Ishikawa (cell line): ENCODE results near the gene LEMD2.

Experiments used
- CEBPB ChIP-seq: IDR thresholded peaks from 2 replicates; pipeline ENCODE4 v1.6.1; 2012
- CREB1 ChIP-seq: IDR thresholded peaks from 2 replicates; pipeline ENCODE4 v1.6.1; 2012; ENCODE audit warnings: low read depth
- EGR1 ChIP-seq: IDR thresholded peaks from 2 replicates; pipeline ENCODE4 v1.6.1; 2012
- EP300 ChIP-seq: IDR thresholded peaks from 2 replicates; pipeline ENCODE4 v1.6.1; 2012; ENCODE audit warnings: borderline replicate concordance
- FOXM1 ChIP-seq: IDR thresholded peaks from 2 replicates; pipeline ENCODE4 v1.6.1; 2012; ENCODE audit warnings: low read depth, borderline replicate concordance
- NFIC ChIP-seq: IDR thresholded peaks from 2 replicates; pipeline ENCODE4 v1.6.1; 2012
- RAD21 ChIP-seq: IDR thresholded peaks from 2 replicates; pipeline ENCODE4 v1.6.1; 2012; ENCODE audit warnings: low read depth
- TAF1 ChIP-seq: IDR thresholded peaks from 2 replicates; pipeline ENCODE4 v1.6.1; 2012; ENCODE audit warnings: low read depth, mild to moderate bottlenecking
- TCF12 ChIP-seq: IDR thresholded peaks from 2 replicates; pipeline ENCODE4 v1.6.1; 2012; ENCODE audit warnings: low read depth
- TEAD4 ChIP-seq: IDR thresholded peaks from 2 replicates; pipeline ENCODE4 v1.6.1; 2012
- YY1 ChIP-seq: IDR thresholded peaks from 2 replicates; pipeline ENCODE4 v1.6.1; 2012; ENCODE audit warnings: low read depth
- ZBTB7A ChIP-seq: IDR thresholded peaks from 2 replicates; pipeline ENCODE4 v1.6.1; 2012; ENCODE audit warnings: low read depth
- TF ChIP-seq, protein P1 (sequence below): IDR thresholded peaks from 2 replicates; pipeline ENCODE4 v1.6.1; 2012
- TF ChIP-seq, protein P2 (sequence below): IDR thresholded peaks from 2 replicates; pipeline ENCODE4 v1.6.1; 2012
- TF ChIP-seq, protein P3 (sequence below): IDR thresholded peaks from 2 replicates; pipeline ENCODE4 v1.6.1; 2012; ENCODE audit warnings: low read depth, mild to moderate bottlenecking

Gene LEMD2

DNA sequence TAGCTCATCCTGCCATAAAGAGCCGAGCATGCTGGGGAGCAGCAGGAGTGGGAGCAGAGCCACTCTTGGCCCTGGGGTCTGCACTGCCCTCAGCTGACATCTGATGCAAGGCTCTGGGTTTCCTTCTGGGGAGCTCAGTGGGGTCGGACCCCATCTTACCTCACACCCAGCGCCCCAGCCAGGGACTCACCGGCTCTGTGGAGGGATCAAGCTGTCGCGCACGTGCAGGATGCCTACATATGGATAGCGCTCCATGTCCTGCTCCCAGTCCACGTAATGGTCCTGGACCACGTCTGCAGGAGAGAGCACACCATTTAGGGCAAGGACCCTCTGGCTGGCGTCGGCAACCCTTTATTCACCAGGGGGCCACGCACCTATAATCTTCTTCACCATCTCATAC is 12.2 kb downstream of the LEMD2 start:
- TF ChIP-seq, protein P1, sequence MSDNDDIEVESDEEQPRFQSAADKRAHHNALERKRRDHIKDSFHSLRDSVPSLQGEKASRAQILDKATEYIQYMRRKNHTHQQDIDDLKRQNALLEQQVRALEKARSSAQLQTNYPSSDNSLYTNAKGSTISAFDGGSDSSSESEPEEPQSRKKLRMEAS = no peak
- TF ChIP-seq, protein P2, sequence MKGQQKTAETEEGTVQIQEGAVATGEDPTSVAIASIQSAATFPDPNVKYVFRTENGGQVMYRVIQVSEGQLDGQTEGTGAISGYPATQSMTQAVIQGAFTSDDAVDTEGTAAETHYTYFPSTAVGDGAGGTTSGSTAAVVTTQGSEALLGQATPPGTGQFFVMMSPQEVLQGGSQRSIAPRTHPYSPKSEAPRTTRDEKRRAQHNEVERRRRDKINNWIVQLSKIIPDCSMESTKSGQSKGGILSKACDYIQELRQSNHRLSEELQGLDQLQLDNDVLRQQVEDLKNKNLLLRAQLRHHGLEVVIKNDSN = no peak
- no peak for TF ChIP-seq NFIC
- TF ChIP-seq, protein P3, sequence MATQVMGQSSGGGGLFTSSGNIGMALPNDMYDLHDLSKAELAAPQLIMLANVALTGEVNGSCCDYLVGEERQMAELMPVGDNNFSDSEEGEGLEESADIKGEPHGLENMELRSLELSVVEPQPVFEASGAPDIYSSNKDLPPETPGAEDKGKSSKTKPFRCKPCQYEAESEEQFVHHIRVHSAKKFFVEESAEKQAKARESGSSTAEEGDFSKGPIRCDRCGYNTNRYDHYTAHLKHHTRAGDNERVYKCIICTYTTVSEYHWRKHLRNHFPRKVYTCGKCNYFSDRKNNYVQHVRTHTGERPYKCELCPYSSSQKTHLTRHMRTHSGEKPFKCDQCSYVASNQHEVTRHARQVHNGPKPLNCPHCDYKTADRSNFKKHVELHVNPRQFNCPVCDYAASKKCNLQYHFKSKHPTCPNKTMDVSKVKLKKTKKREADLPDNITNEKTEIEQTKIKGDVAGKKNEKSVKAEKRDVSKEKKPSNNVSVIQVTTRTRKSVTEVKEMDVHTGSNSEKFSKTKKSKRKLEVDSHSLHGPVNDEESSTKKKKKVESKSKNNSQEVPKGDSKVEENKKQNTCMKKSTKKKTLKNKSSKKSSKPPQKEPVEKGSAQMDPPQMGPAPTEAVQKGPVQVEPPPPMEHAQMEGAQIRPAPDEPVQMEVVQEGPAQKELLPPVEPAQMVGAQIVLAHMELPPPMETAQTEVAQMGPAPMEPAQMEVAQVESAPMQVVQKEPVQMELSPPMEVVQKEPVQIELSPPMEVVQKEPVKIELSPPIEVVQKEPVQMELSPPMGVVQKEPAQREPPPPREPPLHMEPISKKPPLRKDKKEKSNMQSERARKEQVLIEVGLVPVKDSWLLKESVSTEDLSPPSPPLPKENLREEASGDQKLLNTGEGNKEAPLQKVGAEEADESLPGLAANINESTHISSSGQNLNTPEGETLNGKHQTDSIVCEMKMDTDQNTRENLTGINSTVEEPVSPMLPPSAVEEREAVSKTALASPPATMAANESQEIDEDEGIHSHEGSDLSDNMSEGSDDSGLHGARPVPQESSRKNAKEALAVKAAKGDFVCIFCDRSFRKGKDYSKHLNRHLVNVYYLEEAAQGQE = no peak
- no peak for TF ChIP-seq EP300
- no peak for TF ChIP-seq TCF12
- no peak for TF ChIP-seq ZBTB7A
- TF ChIP-seq FOXM1 = no peak
- TF ChIP-seq TEAD4 = no peak
- no peak for TF ChIP-seq YY1
- TF ChIP-seq RAD21 = no peak
- no peak for TF ChIP-seq CREB1
- TF ChIP-seq CEBPB = no peak
- TF ChIP-seq TAF1 = no peak
- TF ChIP-seq EGR1 = no peak

DNA sequence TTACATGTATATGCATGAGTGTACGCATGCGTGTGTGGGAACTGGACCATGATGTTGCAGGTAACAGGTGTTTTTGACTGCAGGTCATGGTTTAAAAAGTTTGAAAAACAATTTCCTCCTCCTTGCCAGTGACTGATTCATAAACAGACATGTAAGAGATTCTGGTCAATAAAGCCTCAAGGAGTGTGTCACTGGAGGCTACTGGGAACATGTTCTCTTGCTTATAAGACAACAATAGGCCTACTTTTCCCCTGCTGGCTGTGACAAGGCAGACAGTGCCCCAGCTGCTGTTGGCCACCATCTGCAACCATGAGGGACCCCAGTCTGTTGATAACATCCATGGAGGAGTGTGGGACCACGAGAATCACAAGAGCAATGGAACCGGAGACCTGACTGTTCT is 12.7 kb downstream of the LEMD2 start:
- TF ChIP-seq TCF12 (no peak), RAD21 (no peak), EP300 (no peak), ZBTB7A (no peak)

DNA sequence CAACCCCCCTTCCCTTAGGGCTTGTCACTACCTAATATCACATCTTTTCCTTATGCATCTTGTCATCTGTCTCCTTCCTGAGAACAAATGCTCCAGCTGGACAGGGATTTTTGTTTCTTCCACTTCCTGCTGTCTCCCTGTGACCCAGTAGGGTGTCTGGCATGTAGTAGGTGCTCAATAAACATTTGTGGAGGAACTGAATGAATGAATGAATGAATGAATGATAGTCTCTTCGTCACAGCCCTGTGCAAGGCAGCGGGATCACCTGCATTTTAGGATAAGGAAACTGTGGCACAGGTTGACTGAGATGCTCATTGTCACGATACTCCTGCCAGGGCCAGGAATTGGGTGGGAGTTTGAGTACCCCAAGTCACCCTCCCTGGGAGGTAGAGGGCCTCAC is 14.2 kb downstream of the LEMD2 start:
- TF ChIP-seq EP300 = no peak
- TF ChIP-seq TAF1 = no peak
- no peak for TF ChIP-seq YY1
- TF ChIP-seq CEBPB = no peak
- TF ChIP-seq, protein P3 = no peak
- no peak for TF ChIP-seq TEAD4
- TF ChIP-seq NFIC = no peak
- TF ChIP-seq, protein P1 = no peak

DNA sequence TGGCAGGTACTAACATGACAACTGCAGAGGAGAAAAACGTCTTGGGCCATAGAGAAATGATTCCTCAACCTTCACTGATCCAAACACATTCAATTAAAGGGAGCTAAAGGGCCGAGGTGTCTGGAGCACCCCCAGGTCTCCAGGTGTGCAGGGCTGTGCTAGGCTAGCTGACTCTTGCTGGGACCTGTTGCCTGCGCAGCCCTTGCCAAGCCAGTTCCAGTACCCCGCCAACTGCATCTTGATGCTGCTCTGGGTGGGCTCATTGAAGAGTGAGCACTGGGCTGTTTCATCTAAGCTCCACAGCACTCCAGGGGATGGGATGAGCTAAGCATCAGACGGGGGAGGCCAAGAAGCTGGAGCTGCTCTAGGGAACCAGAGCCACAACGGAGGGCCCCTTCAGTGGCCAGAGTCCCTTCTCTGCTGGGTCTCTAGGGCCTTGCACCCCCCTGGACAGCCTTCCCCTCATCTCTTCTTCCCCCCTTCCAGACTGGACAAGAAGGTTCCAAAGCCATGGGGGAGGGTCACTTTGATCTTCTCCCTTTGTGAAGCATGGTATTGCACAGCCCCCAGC is 15.9 kb downstream of the LEMD2 start:
- TF ChIP-seq EGR1 (no peak), TCF12 (no peak), YY1 (no peak), CREB1 (no peak), TEAD4 (no peak), NFIC (no peak), EP300 (no peak), TAF1 (no peak), RAD21 (no peak), FOXM1 (no peak), CEBPB (no peak)
- TF ChIP-seq, protein P1 = no peak
- TF ChIP-seq, protein P2 = no peak
- TF ChIP-seq, protein P3 = no peak
